ENCODE results near the gene KCNQ1.

The KCNQ1 gene

DNA sequence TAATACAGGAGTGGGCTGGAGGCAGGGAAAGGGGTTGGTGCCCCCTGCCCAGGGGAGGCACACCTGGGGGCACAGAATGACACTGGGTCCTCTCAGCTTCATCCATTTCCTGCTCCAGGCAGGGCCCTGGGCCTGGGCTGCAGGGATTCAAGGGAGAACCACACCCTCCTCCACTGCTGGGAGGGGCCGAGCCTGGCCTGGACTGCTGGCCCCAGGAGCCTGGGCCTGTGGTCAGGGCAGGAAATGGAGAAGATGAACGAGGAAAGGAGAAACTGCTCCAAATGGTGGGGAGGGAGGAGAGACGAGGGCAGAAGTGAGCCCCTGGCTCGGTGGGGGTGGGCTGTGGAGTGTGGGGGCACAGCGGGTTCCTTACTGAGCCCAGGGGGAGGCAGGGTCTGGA, 293.1 kb downstream of the KCNQ1 start:
- no peak for DNase-seq (ENCODE audit: low read depth)

DNA sequence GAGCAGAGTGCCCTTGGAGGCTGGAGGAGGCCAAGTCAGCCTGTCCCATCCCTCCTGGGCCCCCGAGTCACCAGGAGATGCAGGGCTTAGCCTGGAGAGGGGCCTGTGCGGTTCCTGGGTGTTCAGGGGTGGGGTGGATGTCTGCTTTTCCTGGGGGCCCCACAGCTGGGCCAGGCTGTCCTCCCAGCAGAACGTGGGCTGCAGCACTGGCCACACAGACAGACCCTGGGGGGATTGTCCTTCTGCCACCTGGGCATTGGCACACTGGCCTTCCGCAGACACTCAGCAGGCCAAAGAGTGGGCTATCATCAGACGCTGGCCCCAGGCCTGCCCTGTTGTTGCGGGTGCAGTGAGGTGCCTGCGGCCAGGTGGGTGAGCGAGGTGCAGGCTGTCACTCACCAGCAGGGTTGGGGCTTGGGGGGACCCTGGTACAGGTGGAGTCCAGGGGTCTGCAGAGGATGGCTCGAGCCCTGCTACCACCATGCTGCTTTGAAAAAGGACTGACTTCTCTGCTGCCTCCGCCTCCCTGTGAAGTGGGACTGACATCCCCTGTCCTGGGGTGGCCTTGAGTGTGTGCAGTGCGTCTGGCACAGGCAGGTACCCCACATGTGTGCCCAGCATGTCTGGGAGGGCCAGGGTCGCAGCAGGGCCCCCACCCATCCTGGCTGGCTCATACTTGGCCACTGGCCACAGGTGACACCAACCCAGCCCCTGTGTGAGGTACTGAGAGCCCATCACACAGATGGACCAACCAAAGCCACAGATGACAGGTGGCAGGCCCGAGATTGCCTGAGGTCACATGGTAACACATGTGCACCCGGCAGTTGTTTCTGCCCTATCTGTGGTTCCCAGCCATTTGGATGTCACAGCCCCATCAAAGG, 294.0 kb downstream of the KCNQ1 start:
- no peak for DNase-seq (ENCODE audit: low read depth)

DNA sequence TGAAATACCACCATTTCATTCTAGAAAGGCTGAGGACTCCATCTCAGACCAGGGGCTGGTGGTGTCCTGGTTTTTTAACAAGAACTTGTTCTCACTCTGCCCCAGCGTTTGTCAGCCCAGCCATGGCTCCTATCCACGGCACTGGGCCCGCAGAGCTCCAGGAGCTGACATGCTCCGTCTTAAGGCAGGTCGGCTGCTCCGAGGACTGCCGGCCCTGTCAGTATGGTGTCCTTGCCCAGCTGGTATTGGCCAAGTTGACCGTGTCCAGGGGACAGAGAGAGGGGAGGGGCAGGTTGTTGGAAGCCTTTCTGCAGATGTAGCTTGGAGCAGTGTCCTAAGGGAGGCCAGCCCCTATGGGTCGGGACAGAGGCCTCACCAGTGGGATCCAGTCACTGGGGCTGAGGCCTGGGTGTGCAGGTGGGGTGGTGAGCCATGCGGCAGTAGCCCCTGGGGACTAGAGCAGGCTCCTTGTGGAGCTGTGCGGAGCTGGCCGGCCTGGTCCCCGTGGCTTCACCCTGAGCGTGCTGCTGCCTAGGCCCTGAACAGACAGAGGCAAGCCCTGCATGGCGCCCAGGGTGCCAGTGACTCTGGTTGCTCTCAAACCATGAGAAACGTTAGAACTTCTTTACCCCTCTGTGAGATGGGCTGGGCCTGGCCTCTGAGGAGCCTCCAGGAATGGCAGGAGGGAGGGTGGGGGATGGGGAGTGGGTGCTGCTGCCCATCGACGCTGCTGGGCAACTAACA, 294.9 kb downstream of the KCNQ1 start:
- DNase-seq (ENCODE audit: low read depth): no peak

DNA sequence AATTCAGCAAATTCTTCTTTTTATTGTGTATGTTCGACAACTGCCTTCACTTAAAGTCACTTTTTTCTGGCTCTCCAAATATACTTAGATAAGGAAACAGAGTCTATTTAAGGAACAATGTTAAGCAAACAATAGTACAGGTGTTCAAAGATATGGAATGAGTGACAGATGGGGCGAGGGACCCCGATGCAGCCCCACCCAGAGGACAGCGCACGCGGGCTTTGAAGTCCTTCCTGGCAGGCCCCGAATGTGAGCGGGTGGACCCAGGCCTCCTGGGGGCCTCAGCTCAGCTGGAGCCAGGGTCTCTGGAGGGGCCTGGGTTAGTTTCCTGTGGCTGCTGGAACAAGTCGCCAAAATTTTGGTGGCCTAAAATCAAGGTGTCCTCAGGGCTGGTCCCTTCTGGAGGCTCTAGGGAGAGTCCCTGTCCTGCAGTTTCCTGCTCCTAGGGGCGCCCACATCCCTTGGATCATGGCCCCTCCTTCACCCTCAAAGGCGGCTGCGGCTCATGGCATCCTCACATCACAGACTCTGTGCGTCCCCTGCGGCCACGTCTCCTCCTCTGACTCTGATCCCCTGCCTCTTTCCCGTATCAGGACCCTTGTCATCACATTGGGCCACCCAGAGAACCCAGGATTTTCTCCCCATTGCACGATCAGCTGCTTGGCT, 295.6 kb downstream of the KCNQ1 start:
- no peak for DNase-seq (ENCODE audit: low read depth)

DNA sequence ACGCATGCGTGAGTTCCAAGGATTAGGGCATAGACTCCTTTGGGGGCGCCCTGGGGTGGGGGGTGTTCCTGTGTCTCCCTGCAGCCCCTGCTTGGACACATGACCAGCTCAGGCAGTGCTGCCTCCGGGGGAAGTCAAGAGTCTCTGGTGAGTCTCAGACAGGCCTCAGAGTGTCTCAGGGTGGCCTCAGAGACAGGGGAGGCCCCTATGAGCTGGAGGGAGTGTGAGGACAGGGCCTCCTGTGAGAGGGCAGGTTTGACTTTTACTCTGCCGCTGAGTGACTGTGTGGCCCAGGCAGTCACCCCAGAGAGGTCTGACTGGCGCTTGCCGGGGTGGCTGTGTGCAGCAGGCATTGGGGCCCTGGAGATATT, 296.2 kb downstream of the KCNQ1 start:
- DNase-seq (ENCODE audit: low read depth): no peak

DNA sequence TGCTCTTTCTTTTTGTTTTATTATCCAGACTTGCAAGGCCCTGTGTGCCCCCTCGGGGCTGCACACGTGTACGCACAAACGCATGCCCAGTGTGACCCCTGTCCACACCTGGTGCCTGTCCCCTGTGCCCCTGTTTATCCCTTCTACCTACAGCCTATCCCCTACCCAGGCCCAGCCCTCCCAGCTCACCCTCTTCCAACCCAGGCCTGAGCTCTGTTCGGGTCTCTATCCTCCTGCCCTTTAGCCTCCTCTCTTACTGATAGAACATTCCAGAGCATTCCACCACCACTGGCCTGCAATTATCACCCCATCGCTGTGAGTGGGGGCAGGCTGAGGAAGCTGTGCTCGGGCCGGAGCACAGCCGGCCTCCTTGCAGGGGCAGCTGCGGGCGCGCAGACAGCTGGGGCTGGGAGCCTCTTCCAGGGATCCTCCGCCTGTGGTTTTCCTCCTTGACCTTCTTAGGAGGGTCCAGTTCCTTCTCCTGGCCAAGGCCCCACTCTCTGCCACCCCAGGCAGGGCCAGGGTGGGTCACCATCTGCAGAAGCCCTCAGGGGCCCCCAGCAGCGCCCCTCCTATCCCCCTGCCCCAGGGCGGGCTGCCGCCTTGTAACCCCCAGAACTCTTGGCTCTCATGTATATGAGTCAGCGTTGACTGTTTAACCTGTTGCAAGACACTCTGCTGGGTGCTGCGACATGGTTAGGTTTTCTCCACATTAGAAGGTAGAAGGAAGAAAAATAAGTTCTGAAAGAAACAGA, 296.7 kb downstream of the KCNQ1 start:
- no peak for DNase-seq (ENCODE audit: low read depth)

DNA sequence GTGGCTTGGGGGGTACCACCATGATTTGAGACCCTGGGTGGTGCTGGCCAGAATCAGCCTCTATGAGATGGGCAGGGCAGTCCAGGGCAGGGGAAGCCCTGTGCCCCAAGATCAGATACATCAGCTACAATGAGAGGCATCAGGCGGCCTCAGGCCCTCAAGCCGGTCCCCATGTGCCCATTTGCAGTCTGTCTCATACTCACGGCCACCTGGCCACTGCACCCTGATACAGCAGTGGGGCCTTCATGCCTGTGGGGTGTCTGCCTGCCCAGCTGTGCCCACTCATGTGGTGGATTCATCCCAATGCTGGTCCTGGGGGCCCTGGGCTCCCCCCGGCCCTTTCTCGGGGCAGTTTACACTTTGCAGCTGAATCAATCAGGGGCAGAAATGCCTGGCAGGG, 297.4 kb downstream of the KCNQ1 start:
- no peak for DNase-seq (ENCODE audit: low read depth)

DNA sequence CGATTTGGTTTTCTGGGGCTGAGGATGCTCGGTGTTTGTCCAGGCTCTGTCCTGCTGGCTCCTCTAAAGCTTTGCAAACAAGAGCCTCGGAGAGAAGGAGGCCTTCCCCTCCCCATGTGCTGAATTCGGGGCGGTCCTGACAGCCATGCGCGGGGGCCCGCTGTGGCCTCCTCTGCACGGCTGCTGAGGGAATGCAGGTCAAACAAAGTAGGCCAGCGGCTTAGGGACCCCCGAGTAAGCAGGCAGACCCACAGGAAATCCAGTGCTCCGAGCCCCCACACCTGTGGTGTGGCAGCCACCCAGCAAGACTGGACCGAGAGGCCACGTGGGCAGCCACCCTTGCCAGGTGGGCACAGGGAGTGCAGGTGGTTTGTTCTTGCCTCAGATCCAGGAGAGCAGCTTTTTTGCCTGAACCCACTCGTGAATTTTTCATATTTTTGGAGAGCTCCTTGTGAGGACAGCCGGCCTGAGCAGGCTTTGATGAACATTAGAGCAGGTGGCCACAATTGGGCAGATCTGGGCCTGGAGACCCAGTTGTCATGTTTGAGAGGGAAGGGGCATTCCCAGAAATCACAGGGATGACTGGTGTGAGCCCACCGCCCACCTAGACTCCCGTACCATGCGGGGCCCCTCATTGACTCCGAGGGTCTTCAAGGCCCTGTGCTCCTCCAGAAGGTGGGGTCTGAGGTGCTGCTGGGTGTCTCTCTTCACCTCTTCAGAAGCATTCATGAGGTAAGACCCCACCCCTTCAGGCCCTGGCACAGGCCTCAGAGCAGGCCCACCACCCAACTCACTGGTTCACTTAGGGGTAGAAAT, 298.0 kb downstream of the KCNQ1 start:
- no peak for DNase-seq (ENCODE audit: low read depth)

DNA sequence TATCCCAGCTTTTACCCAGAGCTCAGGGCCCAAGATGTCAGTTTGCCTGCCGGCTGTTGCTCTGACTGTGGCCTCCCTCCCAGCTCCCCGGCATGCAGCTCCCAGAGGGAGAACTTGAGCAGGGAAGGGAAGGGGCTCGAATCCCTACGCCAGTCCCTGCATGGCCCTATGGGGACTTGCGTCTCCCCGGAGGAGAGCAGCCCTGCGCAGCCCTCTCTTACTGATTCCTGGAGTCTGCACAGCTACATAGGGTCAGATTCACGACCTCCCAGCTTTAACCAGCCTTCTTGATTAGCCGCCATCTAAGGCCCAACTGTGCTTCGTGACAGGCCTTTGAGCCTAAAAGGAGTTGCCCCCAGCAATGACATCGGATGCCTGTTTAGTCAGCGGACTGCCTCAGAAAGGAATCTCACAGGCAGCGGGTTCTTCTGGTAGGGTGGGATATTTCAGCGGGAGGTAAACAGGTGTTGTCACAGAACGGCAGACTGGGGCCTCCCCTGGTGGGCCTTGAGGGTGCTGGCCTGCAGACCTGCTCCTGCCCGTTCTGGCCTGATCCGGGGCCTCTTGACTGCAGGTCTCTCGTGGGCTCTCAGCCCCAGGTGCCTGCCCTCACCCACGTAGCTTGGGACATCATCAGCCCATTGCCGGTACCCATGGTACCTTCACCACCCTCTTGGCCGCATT, 298.8 kb downstream of the KCNQ1 start:
- DNase-seq (ENCODE audit: low read depth): no peak

DNA sequence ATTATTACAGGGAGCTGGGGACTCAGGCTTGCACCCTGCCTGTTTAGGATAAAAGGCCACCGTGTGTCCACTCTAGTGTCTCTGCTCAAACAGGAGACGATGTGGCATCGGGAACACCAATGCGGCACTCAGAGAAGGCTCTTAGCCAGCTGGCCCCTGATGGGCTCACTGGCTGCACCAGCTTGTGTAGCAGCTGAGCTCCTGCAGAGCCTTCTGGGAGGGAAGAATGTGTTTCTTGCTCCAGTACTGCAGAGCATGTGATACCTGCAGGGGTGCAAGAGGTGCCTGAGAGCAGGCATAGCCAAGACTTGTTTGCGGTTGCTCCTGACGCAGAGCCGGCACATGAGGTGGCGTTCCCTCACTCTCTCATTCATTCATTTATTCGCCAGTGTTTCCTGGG, 299.4 kb downstream of the KCNQ1 start:
- DNase-seq (ENCODE audit: low read depth): no peak

DNA sequence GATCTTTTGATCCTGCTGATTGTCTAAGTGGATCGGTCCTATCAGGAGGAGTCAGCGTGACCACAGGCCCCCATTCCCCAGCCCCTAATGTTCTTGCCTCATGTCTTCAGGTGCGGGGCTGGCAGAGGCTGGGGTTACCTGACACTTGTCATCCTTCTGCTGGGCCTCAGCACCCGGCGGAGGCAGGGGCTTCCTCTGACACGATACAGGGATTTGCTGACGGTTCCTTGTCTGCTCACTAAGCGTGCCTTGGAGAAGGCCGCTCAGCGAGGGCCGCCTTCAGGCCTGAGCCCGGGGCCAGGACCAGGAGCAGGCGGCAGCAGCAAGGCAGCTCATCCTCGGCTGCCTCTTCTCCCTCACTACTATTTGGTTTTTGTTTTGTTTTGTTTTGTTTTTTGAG, 300.7 kb downstream of the KCNQ1 start:
- no peak for DNase-seq (ENCODE audit: low read depth)

DNA sequence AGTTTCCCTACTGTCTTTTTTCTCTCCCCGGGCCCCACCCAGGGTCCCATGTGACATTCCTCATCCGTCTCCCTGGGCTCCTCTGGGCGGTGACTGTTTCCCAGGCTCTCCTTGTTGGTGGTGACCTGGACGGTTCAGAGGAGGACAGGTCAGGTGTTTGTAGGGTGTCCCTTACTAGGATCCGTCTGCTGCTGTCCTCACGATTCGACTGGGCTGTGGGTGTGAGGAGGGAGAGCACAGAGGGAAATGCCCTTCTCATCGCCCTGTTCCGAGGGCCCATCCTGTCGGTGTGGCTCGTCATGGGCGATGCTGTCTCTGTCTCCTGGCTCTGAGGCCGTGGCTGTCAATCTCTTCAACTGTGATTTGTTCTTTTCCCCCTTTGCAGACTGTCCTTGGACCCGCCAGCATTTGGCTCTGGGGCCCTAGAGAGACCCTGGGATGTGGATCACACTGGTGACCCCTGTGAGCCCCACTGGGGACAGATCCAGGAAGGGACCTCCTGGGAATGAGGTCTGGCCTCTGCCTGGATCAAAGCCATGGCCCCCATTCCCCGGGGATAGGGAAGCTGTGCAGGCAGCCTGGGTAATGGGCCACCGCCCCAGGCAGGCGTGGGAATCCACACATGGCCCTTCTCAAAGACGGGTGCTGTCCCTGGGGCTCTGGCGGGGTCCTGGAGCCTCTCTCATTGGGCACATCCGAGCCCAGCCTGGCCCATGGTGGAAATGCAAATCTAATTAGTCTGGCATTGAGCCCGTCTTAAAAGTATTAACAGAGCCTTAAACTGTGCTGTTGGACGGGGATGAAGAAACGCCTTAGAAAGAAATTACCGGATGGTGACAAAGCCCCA, 301.8 kb downstream of the KCNQ1 start:
- no peak for DNase-seq (ENCODE audit: low read depth)

DNA sequence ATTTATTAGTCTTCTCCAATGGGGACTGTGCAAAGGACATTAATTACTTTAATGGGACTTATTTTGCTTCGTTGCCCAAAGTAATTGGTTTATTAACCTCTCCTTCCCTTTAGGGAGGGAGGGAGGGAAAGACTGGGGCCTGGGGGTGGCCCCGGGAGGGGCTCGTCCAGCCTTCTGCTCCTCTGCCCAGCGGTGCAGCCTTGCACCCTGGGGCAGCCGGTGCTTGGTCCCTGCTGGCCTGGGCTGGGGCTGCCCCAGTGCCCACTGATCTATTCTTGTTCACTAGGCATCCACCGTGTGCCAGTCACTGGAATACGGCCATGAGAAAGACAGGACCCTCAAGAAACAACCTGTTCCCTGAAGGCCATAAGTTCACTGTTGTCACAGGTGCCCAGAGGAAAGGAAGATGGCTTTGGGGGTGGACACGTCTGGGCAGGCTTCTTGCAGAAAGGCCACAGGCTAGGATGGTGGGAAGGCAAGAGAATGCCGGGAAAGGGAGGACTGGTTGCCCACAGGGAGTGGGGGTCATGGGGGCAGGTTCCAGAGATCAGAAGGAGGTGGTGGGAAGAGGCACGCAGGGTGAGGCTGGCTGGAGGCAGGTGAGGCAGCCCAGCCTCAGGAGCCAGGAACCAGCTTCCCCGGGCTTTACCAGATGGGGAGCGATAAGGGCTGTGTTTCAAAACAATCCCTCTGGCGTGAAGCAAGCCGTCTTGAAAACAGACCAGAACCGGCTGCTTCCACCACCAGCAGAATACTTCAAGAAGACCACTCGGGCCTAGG, 302.6 kb downstream of the KCNQ1 start:
- no peak for DNase-seq (ENCODE audit: low read depth)

DNA sequence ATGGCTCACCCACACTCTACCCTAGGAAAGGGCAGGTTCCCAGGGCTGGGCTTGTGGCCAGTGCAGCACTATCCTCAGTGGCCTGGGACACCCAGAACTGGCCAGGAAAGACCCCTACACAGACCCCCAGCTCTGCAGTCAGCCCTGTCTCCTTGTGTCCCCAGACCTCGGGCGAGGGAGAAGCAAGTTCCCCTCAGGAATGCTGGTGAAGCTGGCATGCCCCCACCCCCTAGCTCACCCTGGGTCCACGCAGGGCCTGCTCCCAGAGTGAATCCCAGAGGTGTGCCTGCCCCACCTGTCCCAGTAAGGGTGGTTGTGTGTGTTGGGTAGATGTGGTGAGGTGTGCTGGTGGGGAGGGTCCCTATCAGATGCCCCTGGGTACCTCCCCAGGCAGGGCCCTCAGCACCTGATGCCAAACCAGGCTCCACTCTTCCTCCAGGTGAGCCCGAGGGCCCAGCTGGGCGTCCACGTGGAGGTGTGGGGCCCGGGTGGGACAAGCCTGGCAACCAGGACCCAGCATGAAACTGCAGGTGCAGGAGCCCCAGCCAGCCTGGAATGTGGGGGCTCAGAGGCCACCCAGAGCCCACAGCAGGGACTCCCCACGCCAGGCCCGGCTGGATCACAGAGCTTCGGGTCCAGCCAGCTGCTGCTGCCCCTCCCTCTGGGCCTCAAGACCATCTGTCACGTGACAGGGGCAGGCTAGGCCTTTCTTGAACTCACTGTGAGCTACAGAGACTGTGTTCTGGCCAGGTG, 303.4 kb downstream of the KCNQ1 start:
- no peak for DNase-seq (ENCODE audit: low read depth)

DNA sequence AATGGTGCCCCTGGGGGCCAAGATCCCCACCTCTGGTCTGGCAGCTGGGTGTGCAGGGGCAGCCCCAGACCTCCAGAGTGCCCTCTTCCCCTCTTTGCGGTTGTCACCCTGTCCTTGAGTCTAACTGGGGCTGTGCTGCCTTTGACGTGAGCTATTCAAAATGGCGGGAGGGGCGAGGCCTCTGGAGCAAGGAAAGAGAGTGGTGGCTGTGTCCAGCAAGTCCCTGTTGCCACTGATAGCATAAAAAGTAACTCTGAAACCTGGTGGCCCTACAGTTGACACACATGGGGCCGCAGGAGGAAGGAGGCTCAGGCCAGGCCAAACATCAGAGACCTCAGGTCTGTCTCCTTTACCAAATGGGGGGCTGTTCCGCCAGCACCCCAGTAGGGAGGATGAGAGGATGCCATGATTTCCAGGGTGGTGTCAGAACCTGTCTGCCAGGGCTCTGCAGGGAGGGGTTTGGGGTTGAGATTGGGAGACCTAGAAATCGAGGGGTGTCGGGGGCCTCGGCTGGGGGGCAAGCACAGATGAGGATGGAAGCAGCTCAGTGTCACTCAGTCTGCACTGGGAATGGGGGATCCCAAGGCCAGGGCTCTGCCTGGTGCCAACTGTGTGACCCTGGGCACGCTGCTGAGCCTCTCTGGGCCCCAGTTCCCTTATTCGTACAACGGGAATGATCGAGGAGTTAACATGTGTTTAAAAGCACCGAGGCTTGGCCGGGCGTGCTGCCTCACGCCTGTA, 304.2 kb downstream of the KCNQ1 start:
- DNase-seq (ENCODE audit: low read depth): no peak

DNA sequence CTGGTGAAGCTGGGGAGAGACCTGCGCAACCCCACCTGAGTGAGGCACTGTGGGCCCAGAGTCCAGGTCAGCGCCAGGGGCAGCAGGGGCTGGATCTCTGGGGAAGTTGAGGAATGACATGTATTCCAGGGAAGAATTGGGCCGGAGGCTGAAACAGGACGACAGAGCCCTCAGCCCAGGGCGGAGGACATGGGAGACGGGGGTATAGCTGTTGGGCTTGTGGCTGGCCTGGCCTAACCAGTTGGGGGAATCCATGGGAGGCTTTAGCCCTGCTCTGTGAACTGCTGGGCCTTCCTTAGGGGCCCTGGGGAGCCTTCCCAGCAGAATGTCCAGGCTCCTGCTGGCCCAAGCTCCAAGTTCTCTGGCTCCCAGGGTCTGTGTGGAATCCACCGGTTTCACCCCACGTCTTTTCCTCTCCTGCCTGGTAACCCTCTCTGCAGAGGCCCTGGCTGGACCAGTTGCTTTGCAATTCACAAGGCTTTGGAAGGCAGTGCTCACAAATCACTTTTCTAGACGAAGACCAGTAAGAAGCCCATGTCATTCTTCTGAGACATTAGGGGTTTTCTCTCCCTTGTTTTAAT, 305.4 kb downstream of the KCNQ1 start:
- DNase-seq (ENCODE audit: low read depth): no peak
